Measurements from ENCODE around the gene SNRPD3.
A peak's percentile ranks its signal among the peaks of the same experiment; 100 is the strongest.

GRCh38 chr22:24521791-24522245, 34.0 kb upstream of the SNRPD3 start:
- TF ChIP-seq, protein P1, sequence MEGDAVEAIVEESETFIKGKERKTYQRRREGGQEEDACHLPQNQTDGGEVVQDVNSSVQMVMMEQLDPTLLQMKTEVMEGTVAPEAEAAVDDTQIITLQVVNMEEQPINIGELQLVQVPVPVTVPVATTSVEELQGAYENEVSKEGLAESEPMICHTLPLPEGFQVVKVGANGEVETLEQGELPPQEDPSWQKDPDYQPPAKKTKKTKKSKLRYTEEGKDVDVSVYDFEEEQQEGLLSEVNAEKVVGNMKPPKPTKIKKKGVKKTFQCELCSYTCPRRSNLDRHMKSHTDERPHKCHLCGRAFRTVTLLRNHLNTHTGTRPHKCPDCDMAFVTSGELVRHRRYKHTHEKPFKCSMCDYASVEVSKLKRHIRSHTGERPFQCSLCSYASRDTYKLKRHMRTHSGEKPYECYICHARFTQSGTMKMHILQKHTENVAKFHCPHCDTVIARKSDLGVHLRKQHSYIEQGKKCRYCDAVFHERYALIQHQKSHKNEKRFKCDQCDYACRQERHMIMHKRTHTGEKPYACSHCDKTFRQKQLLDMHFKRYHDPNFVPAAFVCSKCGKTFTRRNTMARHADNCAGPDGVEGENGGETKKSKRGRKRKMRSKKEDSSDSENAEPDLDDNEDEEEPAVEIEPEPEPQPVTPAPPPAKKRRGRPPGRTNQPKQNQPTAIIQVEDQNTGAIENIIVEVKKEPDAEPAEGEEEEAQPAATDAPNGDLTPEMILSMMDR (IDR thresholded peaks at IDR 0.05), result peak; percentile 26 to 63 (median 48)
- no peak for TF ChIP-seq POLR2A (IDR thresholded peaks at IDR 0.05)
- no peak for TF ChIP-seq EP300 (IDR thresholded peaks at IDR 0.05; ENCODE audit: low read depth)

All from transverse colon (tissue), 3 donors.